Colon (tissue), 2 donors: ENCODE results near the gene ATOH8.

Experiments
- FAIRE-seq: peaks from 2 replicates; lab custom pipeline; 2012; peaks lifted over from hg19 to GRCh38; lab: Jason Lieb, UNC
- donor health status: control.
- donor health status: control.

ATOH8 gene

GRCh38 chr2:85736456-85737355, 17.1 kb upstream of the ATOH8 start:
- FAIRE-seq: no peak

GRCh38 chr2:85737481-85737880, 16.3 kb upstream of the ATOH8 start:
- FAIRE-seq: no peak

- FAIRE-seq: no peak
Observed at GRCh38 chr2:85737961-85738360, 15.8 kb upstream of the ATOH8 start.

- FAIRE-seq: no peak
Observed at GRCh38 chr2:85740193-85740592, 13.6 kb upstream of the ATOH8 start.

- FAIRE-seq: no peak
Observed at GRCh38 chr2:85741211-85741832, 12.5 kb upstream of the ATOH8 start.

DNA sequence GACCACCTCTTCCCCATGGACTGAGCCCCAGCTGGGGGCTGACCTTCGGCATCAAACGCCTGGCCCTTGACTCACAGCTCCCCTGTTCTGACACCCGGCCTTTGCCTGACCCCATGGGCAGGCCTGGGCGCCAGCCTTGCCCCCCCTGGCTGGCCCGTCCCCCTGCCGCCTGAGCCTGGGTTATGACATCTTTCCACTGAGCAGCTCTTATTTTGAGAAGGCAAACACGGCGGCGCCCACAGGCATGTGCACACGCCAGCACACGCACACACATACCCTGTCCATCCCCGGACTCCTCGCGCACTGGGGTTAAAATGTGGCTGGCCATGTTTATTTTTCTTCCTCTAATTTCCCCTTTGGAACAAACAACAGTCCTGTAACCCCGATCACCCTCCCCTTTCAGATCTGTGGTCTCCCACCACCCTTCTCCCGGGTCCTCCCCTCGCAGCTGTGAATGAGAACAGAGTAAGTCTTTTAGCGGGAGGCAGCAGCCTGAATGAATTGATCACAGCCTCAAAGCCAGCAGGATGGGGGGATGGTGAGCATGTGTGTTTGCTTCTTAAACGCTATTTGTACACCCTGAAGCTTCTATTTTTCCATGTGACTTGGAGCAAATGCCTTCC, 11.8 kb upstream of the ATOH8 start:
- no peak for FAIRE-seq

- FAIRE-seq: no peak
Observed at GRCh38 chr2:85743304-85743978, 10.3 kb upstream of the ATOH8 start.

GRCh38 chr2:85744055-85744454, 9.7 kb upstream of the ATOH8 start:
- no peak for FAIRE-seq

DNA sequence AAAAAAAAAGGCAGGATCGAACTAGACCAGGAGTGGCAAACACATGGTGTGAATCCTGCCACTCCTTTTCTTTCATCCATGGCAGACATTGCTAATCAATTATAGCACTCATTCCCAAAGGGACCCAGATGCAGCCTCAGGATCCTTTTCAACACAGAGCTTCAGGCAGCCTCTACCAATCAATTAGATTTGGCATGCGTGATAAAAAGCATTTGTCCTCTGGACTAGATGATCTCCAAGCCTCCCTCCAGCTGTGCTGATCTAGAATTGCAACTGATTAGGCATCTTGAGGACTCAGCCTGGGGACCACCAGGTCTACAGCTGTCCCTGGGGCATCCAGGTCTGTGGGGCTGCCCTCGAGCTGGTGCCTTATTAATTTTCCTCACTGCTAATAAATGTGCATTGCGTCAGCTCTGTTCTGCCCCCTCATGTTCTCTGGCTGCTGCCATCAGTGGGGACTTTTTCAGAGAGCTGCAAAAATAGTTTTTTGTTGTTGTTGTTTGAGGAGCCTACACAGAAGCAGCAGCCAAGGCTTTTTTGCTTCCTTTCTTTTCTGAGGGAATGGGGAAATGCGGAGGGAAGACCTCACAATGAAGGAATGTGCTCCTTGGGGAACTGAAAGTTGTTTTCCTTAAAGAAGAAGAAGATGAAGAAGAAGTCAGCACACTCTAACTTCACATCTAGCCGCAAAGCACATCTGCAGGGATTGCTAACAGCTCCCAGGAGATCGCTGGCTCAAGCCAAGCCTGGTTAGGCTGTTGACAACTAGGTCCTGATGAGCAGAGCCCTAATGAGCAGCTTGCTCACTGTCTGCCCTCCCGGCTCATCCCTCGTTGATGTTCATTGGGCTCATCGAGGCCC, 8.8 kb upstream of the ATOH8 start:
- FAIRE-seq: no peak

GRCh38 chr2:85745619-85746018, 8.2 kb upstream of the ATOH8 start:
- no peak for FAIRE-seq

DNA sequence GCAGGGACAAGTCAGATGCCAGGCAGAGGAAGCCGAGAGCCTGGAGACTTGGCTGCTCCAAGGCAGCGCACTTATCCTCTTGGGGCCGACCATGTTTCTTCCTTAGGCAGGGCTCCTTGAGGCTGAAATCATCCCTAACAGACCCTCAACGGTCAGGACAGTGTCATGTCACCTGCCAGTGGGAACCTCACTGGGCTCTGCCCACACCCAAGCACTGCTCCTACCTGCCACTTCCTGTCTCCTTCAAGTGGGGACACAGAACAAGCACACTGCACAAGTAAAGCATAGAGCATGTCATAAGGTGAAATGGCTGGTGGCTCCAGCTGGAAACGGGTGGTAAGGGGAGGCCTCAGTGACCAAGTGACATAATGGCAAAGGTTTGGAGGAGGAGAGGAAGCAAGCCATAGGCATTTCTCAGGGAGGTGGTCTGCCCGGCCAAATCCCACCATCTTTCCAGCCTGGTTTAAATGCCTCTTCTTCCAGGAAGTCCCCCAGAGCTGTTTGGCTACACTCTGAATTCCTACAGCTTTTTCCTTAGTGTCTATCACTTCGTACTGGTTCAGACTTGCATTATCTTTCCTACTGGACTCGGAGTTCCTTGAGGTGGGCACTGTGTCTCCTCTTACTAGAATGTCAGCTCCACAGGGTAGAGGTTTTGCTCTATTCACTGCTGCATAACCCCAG, 7.3 kb upstream of the ATOH8 start:
- FAIRE-seq: no peak

GRCh38 chr2:85747441-85747840, 6.3 kb upstream of the ATOH8 start:
- no peak for FAIRE-seq

DNA sequence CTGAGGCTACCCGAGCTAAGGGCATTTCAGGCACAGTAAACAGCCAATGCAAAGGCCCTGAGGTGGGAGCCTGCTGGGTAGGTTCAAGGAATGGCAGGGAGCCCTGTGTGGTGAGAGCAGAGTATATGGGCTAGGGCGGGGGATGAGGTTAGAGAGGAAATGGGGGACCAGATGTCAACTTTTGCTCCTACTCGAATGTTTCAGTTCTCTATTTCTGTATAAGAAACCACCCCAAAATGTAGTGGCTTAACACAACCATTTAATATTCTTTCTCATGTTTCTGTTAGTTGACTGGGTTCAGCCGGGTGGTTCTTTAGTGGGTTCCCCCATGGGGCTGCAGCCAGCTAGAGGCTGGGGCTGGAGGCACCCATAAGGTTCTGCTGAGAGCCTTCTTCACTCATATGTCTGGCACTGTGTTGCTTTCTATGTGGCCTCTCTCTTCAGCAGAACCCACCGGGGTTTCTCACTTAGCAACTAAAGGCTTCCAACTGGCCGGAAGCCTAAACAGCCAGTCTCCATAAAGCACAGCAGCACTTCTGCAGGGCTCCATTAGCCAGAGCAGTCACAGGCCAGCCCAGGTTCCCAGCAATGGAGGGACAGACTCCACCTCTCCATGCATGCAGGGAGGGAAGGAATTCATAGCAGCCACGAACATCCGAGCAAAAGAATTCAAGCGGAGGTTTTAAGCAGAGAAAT, 5.6 kb upstream of the ATOH8 start:
- FAIRE-seq: no peak

DNA sequence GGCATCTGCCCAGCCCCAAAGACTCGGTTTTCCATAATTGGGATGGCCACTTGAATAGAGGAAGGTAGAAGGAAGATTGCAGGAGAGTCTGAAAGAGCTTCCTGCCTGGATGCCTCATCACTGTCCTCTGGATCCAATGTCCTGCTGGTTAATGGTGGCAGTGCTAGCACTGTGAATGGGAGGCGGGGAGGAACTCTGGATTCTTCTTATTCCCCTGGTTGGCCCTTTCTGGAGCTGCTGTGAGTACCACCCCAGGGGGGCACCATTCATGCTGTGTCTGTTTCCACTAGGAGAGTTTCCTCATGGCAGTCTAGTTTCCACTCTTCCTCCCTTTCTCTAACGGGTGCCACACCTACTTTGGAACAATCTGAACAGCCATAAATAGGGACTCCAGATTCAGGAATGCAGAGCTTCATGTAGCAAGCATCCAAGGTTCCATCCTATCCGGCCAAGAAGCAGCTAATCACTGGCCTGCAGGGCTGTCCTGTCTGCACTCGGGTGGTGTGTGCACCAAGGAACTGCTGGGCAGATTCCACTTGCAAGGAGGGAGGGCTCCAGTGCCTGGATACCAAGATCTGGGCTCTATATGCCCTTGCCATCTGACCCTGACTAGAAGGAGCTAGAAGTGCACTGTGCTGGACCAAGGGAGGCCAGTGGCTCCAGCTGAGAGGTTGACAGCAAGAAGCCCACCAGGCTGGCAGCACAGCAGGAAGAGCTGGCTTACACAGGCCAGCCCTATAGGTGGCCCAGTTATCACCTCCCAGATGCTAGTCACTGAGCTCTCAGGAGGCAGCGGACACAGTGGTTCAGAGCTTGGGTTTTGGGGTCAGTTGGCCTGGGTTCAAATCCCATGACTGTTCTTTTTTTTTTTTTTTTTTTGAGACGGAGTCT, 4.6 kb upstream of the ATOH8 start:
- FAIRE-seq: no peak

- FAIRE-seq: no peak
Observed at GRCh38 chr2:85750587-85751575, 2.9 kb upstream of the ATOH8 start.

GRCh38 chr2:85751627-85752026, 2.2 kb upstream of the ATOH8 start:
- no peak for FAIRE-seq

DNA sequence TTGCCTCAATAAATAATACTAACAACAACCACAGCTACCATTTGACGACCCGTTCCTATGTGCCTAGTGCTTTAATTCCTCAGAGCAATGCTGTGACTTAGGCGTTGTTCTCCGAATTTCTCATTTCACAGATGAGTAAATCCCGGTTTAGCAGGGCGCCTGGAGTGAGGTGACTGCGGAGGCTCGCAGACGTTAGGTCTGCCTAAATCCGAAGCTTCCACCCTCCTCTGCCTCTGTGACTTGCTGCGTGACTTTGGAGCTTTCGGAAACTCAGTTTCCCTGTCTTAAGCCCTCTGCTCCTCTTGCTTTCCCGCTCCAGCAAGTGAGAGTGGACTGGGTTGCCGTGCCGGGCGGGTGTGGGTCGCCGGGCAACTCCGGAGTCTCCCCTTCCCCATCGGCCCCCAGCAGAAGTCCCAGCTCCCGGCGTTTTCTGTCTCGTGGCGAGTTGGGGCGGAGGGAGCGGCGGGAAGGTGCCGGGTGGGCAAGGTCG, 711 bp upstream of the ATOH8 start:
- FAIRE-seq: no peak
